HUDEP-2 (cell line): ENCODE results near the gene MXRA5.
"Not testable (repeated sequence)": the region's sequence is repeated elsewhere in the genome, so short reads cannot be mapped to it uniquely, and the experiment has no call there.

Source experiments
- DNase-seq, 76 experiments: peaks; one replicate each; lab custom pipeline; 2025; ENCODE audit not compliant: unreplicated experiment in 76 of 76; lab: John Stamatoyannopoulos, UW

The MXRA5 gene

GRCh38 chrX:3346501-3347259 is at the start of gene MXRA5:
TSS of gene MXRA5 (minus strand) at chrX:3346652. CDS start at chrX:3343833, 2,819 bp downstream.
- no peak for DNase-seq

GRCh38 chrX:3393581-3394111 is 47.2 kb upstream of the MXRA5 start:
- DNase-seq: no peak

- no peak for DNase-seq
Measured at GRCh38 chrX:3393178-3393577, 46.7 kb upstream of the MXRA5 start.

- DNase-seq: no peak
Measured at GRCh38 chrX:3388457-3388856, 42.0 kb upstream of the MXRA5 start.

- DNase-seq: no peak
Measured at GRCh38 chrX:3384327-3384726, 37.9 kb upstream of the MXRA5 start.

- DNase-seq: no peak
Measured at GRCh38 chrX:3380603-3381002, 34.2 kb upstream of the MXRA5 start.

GRCh38 chrX:3379111-3379510 is 32.7 kb upstream of the MXRA5 start:
- DNase-seq: no peak

GRCh38 chrX:3378156-3378555 is 31.7 kb upstream of the MXRA5 start:
- DNase-seq: no peak

GRCh38 chrX:3377560-3377959 is 31.1 kb upstream of the MXRA5 start:
- no peak for DNase-seq

GRCh38 chrX:3375878-3376508 is 29.5 kb upstream of the MXRA5 start:
- DNase-seq: not testable (repeated sequence)

GRCh38 chrX:3374108-3374800 is 27.8 kb upstream of the MXRA5 start:
- DNase-seq: no peak

GRCh38 chrX:3371163-3371562 is 24.7 kb upstream of the MXRA5 start:
- no peak for DNase-seq

GRCh38 chrX:3370656-3371055 is 24.2 kb upstream of the MXRA5 start:
- no peak for DNase-seq

- no peak for DNase-seq
Measured at GRCh38 chrX:3362956-3363355, 16.5 kb upstream of the MXRA5 start.

GRCh38 chrX:3360881-3361280 is 14.4 kb upstream of the MXRA5 start:
- DNase-seq: no peak

- DNase-seq: not testable (repeated sequence)
Measured at GRCh38 chrX:3352741-3353140, 6.3 kb upstream of the MXRA5 start.

GRCh38 chrX:3351276-3351675 is 4.8 kb upstream of the MXRA5 start:
- DNase-seq: no peak

- no peak for DNase-seq
Measured at GRCh38 chrX:3348191-3348590, 1.7 kb upstream of the MXRA5 start.

- no peak for DNase-seq
Measured at GRCh38 chrX:3345281-3346191, 916 bp downstream of the MXRA5 start.

GRCh38 chrX:3343569-3343968 is 2.9 kb downstream of the MXRA5 start:
- DNase-seq: not testable (repeated sequence)
